CD4-positive, alpha-beta T cell treated with Interferon alpha-2 for 1 hour (primary cell): ENCODE data around the gene BAMBI.
"Not testable (repeated sequence)": the region's sequence is repeated elsewhere in the genome, so short reads cannot be mapped to it uniquely, and the experiment has no call there.

Experiments used
- DNase-seq, 2 donors: peaks; one replicate each; pipeline ENCODE4 v3.0.0-alpha.2; 2020 to 2022

The BAMBI gene, protein sequence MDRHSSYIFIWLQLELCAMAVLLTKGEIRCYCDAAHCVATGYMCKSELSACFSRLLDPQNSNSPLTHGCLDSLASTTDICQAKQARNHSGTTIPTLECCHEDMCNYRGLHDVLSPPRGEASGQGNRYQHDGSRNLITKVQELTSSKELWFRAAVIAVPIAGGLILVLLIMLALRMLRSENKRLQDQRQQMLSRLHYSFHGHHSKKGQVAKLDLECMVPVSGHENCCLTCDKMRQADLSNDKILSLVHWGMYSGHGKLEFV

DNA sequence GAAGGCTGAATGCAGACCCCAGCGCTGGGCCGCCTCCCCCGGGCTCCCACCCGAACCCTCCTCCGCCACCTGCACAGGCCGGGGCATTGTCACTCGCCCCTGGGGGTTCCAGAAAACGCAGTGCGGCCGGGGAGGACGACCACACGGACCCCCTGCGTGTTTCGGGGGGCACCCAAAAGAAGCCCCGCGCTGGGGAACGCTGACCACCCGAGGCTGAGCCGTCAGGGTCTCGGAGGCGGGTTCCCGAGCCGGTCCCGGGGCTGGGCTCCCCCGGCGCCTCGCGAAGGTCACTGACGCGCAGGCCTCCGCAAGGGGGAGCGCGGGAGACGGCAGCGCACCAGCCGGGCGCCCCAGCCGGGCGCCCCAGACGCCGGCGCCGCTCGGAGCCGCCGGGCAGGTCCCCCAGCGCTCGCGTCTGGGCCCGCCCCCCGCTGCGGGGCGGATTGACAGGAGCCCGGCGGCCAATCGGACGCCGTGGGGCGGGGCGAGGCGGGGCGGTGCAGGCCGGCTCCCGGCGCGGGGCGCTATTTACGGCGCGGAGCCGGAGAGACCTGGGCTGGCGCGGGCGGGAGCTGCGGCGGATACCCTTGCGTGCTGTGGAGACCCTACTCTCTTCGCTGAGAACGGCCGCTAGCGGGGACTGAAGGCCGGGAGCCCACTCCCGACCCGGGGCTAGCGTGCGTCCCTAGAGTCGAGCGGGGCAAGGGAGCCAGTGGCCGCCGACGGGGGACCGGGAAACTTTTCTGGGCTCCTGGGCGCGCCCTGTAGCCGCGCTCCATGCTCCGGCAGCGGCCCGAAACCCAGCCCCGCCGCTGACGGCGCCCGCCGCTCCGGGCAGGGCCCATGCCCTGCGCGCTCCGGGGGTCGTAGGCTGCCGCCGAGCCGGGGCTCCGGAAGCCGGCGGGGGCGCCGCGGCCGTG is at the start of gene BAMBI:
TSS of gene BAMBI (plus strand) at position 554 of the 920 bp plus-strand sequence. CDS start 377 bp downstream, outside the sequence.
- DNase-seq: peak; percentile 88 to 92

DNA sequence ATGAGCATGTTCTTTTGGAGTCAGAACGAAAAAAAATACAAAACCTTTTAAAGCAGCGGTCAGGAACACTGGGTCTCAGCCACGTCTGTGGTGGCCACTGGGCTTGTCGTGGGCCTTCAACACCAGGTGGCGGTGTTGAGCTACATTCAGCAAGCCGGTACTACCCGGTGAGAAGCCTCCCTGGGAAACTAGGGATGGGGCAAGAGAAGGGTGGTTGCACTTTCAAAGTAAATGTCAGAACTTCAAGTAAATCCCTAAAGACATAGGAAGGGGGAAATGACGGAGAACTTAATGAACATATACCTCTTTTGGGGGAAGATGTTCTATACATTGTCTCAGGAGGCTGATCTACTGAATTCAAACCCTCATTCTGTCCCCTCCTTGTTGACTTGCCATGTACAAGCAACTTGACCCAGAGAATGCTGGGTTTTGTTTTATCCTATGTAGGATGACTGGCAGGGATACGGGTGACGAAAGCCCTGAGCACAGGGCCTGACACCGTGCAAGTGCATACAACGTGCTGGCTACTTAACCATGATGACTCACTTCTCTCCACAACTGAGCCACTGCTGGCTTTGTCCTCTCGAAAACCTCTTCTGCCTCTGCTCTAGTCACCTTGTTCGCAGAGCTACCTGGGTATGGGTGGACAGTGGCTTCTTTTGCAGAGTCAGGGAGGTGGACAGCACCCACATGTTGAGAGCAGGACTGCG is 49.0 kb upstream of the BAMBI start:
- peak; percentile 57 to 64 for DNase-seq

DNA sequence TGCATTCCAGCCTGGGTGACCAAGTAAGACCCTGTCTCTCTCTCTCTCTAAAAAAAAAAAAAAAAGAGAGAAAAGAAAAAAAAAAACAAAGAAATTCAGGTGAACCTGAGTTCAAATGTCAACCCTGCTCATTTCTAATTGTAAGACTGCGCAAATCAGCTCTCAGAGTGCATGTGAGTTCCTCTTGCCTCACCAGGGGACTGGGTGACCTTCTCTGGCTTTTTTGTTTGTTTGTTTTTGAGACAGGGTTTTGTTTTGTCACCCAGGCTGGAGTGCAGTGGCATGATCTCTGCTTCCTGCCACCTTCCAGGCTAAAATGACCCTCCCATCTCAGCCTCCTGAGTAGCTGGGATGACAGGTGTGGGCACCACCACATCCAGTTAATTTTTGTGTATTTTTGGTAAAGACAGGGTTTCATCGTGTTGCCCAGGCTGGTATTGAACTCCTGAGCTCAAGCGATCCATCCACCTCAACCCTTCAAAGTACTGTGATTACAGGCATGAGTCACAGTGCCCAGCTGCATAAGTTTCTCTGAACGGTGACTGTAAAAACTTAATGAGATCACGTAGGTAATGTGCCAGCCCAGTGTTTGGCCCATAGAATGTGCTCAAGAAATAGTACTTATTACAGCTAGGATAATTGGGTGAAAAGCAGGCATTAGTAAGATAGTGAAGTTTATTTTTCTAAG is 45.3 kb upstream of the BAMBI start:
- DNase-seq: no peak

DNA sequence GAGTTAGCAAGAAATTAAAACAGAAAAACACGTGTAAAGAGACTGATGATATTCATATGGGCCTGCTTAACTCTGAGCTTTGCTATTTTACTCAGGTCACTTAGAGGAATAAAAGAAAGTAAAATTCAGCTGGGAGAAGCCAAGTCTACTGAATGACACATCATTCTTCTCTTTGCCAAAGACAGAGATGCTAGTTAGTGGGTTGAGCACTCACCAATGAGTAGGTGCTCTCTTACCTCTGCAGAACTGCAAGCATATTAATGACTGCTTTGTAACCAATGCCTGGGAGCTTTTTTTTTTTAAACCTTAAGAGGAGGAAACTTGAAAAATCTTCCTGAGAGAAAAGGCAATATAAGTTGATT is 44.8 kb upstream of the BAMBI start:
- no peak for DNase-seq

DNA sequence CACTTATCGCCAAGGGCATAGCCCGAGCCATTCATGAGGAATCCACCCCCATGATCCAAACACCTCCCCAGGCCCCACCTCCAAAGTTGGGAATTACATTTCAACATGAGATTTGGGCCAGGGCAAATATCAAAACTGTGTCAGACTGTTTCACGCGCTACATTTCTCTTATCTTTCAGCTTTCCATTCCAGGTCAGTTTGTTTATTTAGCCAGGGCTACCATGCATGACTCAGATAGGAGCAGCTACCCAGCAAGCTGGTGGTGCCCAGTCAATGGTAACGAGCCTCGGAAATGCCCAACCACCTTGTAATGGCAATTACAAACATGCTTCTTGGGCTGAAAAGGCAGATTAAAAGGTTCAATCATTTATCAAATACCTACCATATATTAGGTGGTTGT is 43.6 kb upstream of the BAMBI start:
- no peak for DNase-seq

DNA sequence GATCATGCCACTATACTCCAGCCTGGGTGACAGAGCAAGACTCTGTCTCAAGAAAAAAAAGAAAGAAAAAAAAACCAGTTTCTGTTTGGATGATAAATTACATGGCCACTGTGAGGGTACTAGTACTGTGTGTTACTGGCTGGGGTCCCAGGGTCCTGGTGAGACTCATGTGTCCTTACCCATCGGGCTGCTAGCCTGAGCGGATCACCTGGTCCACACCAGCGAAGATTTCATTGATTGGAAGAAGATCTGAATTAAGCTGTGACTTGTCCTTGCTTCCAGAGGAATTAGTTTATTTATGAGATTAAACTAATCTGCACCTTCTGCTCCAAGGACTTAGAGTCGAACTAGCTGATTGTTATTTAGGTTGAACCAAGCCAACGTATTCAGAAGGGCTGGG is 40.0 kb upstream of the BAMBI start:
- DNase-seq: no peak

DNA sequence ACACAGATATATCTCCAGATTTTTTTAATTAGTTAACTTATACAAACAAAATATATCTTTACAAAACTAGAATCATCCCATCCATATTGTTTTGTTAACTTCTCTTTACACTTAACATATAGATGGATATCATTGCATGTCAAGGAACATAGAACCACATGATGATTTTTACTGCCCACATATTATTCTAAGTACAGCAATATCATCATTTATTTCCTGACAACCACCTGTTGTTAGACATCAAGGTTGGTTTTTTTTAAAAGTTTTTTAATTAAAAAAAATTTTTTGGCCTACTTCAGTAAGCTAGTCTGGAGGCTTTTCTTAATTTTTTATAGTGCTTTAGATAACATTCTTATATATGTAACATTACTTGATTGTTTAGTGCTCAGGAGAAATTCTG is 38.9 kb upstream of the BAMBI start:
- DNase-seq: no peak

DNA sequence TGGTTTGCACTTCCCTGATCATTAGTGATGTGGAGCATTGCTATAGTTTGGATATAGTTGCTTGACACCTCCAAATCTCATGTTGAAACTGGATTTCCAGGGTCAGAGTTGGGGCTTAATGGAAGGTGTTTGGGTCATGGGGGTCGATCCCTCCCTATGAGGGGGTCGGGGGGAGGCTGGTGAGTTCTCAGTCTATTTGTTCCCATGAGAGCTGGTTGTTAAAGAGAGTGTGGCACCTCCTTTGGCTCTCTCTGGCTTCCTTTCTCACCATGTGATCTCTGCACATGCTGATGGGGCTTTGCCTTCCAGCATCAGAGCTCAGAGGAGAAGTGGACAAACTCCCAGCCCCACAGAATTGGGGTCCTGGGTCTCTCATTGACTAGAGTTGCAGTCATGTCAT is 36.8 kb upstream of the BAMBI start:
- DNase-seq: no peak

DNA sequence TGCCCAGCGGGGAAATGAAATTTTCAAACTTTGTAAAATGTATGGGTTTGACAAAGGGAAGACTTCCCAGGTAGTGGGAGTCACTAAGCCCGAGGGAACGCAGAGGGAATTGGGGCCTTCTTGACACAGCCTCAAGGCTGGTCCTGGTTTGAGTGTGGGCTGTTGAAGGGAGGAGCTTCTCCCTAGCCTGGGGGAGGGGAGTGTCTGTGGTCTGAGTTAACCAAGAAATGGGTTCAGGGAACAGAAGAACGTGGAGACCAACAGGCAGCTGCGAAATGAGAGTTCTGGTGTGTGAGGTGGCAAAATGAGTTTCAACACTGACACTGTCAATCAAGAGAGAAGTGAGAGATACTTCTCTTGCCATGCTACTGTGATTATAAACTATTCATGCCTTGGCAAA is 32.7 kb upstream of the BAMBI start:
- no peak for DNase-seq

DNA sequence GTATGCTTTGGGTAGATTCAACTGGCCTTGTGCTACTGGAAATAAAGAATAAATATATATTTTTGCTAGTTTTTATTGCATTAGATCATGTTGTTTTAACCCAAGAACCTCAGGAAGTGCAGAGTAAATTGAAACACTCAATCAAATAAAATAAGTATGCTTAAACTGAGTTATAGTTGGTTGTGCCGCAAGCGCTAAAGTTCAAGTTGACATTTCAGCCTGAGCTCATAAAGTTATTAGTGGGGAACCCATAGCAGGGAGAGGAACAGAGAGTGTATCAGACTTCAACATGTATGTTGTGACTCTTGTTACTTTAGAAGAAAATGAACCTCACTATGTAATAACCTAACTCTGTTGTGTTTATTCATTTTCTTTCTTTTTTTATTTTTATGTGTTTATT is 25.2 kb upstream of the BAMBI start:
- DNase-seq: no peak

DNA sequence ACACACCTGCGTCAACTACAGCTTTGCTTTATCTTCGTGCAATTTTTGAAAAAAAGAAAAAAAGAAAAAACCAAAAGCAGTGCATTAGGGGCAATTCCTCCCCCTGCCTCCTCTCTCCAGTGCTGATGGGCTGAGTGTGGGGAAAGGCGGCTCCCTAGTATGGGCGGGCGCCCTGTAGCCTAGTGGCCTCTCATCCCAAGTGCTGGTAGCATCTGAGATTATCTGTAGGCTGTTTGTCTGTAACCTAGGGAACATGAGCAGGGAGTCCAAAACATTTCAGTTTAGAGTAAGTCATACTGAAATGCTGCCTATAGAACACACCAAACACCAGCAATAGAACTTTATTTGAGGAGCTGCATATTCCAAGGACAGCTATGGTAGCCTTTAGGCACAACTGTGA is 24.6 kb upstream of the BAMBI start:
- DNase-seq: no peak

DNA sequence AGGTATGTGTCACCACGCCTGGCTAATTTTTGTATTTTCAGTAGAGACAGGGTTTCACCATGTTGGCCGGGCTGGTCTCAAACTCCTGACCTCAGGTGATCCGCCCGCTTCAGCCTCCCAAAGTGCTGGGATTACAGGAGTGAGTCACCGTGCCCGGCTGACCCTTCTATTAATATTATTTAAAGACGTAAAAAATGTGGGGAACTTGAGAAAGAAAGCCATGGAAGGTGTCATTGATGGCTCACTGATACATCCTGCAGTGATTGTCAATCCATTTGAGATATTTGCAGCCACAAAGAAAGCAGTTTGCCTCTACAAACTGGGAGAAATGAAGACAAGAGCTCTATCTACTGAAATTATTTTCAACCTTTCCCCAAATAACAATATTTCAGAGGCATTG is 18.5 kb upstream of the BAMBI start:
- DNase-seq: not testable (repeated sequence)

DNA sequence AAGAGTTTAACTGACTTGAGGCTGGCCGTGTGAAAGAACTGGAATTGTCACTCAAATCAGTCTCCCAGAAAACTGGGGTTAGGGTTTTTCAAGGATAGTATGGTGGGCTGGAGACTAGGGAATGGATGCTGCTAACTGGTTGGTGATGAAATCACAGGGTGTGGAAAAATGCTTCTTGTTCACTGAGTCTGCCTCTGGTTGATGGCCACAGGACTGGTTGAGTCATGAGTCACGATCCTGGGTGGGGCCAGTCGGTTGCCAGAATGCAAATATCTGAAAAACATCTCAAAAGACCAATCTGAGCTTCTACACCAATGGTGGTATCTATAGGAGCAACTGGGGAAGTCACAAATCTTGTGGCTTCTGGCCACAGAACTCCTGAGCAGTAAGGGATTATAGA is 16.3 kb upstream of the BAMBI start:
- DNase-seq: no peak

DNA sequence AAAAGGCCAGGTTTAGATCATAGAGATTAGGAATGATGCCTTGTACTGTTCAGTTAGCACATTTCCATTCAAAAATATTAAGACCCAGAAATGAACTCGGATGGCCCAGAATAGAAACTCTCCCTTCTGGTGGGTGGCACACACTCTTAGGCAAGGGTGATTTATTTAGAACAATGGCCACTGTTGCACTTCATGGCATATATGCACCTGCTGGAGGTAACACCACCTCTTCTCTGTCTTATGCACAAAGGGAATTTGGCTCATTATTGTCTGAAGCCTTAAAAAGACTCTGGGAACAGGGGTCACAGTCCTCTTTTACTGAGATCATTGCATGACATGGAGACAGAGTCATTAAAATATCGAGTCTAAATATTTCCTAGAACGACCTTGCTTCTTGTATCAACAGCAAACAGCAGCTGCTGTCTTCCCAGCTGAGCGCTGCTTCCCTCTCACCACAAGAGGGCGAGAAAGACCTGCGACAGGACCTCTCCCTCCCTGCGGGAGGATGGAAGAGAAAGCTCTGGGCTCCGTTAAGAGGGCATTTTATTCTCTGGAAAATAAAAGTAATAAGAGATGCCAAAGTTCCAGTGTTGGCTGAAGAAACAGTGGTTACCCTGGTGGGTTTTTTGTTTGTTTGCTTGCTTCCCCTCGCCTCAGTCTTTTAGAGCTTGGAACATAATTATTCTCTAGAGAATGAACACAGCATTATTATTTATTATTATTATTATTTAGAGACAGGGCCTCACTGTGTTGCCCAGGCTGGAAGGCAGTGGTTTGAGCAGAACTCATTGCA is 13.5 kb upstream of the BAMBI start:
- peak; percentile 65 to 73 for DNase-seq

DNA sequence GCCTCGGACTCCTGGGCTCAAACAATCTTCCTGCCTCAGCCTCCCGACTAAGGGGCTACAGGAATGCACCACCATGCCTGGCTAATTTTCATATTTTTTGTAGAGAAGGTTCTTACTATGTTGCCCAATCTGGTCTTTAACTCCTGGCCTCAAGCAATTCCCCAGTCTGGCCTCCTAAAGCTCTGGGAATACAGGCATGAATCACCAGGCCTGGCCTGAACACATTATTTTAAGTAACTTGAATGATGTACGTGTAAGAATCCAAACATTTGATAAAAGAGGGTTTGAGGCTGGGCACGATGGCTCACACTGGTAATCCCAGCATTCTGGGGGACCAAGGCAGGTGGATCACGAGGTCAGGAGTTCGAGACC is 13.0 kb upstream of the BAMBI start:
- DNase-seq: no peak

DNA sequence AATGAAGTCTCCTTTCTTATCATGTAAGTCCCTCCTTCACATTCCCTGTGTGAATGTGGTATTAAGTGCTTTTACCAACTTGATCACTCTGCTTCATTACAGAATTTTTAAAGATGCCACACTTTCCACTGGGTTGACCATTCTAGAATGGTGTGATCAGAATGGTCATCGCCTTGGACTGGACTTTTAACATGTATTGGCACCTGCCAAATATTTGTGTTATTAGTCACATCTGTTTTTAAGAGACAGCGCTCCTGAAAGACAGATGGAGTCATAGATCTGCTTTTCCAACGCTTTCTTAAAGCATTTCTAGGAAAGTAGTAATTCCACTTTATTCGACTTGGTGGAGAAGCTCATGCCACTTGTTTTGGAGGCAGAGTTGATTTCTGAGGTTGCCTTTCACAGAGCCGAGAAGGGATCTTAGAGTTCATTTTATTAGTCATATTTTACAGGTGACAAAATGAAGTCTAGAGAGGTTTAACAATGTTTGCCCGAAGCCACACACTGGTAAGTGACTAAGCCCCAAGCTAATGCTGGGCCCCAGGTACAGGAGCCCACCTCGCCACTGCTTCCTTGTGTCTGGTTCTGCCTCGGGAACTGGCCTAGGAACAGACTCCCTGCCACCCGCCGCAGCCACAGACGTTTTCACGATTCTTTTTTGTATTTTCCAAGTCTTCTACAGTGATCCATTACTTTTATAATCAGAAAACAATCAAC is 10.4 kb upstream of the BAMBI start:
- DNase-seq: no peak

DNA sequence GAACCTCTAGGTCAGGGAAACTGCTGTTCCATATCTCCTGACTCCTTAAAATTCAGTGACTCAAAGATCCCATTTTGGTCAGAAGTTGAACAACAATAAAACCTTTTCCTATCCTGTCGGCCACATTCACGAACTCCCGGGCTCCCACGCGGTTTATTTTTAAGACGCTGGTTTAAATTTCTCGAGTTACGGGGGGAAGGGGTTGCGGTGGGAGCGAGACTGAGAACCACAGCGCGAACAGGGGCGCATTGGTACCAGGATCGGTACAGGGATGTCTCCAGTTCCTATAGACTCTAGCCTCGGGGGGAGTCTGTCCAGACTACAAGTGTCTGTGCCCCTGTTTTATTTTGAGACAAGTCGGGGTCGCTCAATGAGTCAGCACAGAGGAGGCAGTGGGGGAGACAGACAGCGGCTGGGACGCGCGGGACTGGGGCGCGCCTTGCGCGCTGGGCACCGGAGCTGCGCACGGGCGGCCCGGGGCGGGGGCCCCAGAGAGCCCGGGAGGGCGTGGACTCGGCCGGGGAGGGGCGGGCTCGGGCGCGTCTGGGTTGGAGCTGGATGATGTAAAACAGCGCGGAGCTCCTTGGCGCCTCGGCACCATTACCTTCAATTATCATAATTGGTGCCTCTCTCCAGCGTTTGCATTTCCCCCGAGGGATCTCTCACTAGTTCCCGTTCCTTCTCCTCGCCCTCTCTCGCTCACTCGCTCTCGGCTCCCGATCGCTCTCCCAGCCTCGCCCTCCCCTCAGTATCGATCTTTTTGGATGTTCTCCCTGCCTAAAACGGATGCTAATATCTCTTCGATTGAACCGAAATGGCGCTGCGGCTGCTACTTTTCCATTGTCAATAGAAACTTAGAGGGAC is 8.7 kb upstream of the BAMBI start:
- peak in 1 of 2 donors; percentile 50 for DNase-seq

DNA sequence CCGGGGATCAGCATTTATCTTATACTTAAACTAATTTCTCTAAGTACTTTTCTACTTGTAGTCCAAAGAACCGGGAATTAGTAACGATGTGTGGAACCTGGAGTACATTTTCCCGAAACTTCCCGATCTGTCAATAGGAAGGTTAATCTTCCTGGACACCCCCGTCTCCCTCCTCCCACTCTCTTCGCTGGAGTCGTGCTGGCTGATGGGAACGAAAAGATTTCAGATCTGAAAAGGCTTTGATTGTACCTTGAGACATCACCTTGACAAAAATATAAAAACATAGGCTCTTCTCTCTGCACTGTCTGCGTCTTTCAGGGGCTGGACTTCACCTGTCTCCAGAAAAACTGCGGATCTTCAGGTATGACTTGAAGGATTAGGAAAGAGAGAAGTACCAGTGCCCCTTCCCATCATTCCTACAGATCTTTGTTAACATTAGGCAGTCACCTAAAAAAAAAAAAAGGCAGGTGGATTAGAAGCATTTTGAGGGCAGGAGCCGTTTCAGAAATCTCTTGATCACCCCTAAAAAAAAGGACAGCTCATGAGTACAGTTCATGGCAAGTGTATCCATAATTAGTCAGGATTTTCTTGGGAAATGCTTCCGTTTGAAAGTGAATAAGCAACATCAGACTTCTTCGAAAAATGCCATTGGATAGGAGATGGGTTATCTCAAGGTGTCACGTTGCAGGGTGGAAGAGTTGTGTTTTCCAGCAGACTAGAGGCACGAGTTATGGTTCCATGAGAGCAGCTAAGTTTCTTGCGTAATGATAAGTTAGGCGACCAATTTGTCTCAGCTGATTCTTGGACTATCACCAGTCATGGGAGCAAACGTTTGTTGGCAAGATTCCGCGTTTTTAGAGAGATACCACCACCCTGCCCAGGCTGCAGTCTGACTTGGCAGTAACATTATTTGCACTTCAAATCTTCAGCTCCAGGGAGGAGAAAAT is 7.8 kb upstream of the BAMBI start:
- DNase-seq: no peak

DNA sequence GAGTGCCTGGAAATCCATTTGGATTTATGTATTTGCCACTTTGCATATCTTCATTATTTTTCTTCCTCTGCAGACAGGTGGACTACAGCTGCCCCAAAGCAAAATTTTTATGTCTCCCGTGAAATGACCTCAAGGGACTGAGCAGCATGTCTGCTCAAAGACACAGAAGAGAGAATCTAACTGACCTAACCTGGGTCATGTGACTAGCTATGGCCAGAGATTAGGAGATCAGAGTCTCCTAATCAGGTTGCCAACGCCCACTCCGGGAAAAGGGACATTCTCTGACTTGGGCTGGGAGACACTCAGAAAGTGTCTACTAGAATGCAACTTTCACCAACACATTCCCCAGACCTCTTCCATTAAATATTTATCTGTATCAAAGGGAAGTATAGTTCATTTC is 2.5 kb upstream of the BAMBI start:
- DNase-seq: no peak
